A673 (cell line): ENCODE data around the gene BAIAP2. TPM values are rescaled to one million over a fixed set of nuclear protein-coding genes. Genes with fewer than 3 reads are reported as not detected.

Experiments
- BruUV-seq: library from RNA; stranded (reverse); fragments of 400-500 nt; replicated peaks from 2 replicates; lab custom pipeline; 2021; lab: Mats Ljungman, UMichigan
- CTCF ChIA-PET: fragments of 300-600 bp; sonication (Branson Sonifier 250); formaldehyde crosslinking; loops from one replicate; lab custom pipeline; 2022; ENCODE audit warnings: antibody characterized with exemption; lab: Charles Lee
- POLR2A ChIA-PET: fragments of 300-600 bp; sonication (Branson Sonifier 250); formaldehyde crosslinking; loops from one replicate; lab custom pipeline; 2022; ENCODE audit warnings: antibody characterized with exemption; ENCODE audit not compliant: low non-redundant PET; lab: Charles Lee
- DNase-seq: peaks from one replicate; pipeline ENCODE4 v3.0.0-alpha.2; 2015; ENCODE audit warnings: low spot score
- H3K27ac ChIP-seq: fragments of 200-600 bp; sonication (generic); 2 replicates; pipeline ENCODE4 v1.5.1; 2016; ENCODE audit warnings: mixed run types, low read depth, mild to moderate bottlenecking, mixed read lengths, antibody characterized with exemption, low read length; ENCODE audit not compliant: poor library complexity, severe bottlenecking
- H3K27me3 ChIP-seq: fragments of 200-600 bp; sonication (generic); replicated peaks from 2 replicates; pipeline ENCODE4 v1.6.1; 2017; ENCODE audit warnings: mixed run types, low read depth, mild to moderate bottlenecking, mixed read lengths, antibody characterized with exemption, low read length; ENCODE audit not compliant: insufficient read depth, poor library complexity
- H3K36me3 ChIP-seq: fragments of 200-600 bp; sonication (generic); 2 replicates; pipeline ENCODE4 v1.6.1; 2016; ENCODE audit warnings: mixed run types, mild to moderate bottlenecking, mixed read lengths, antibody characterized with exemption, low read length; ENCODE audit not compliant: insufficient read depth, poor library complexity, severe bottlenecking
- H3K4me1 ChIP-seq: fragments of 200-600 bp; sonication (generic); 2 replicates; pipeline ENCODE4 v1.6.1; 2017; ENCODE audit warnings: mixed run types, mild to moderate bottlenecking, mixed read lengths, antibody characterized with exemption, low read length; ENCODE audit not compliant: insufficient read depth, poor library complexity, severe bottlenecking
- H3K4me3 ChIP-seq: fragments of 200-600 bp; sonication (generic); 2 replicates; pipeline ENCODE4 v1.5.1; 2016; ENCODE audit warnings: low read depth, mixed run types, mild to moderate bottlenecking, mixed read lengths, low read length; ENCODE audit not compliant: poor library complexity, severe bottlenecking
- H3K9me3 ChIP-seq: fragments of 200-600 bp; sonication (generic); 2 replicates; pipeline ENCODE4 v1.6.1; 2016; ENCODE audit warnings: mixed run types, low read depth, mild to moderate bottlenecking, mixed read lengths, antibody characterized with exemption, low read length; ENCODE audit not compliant: poor library complexity, severe bottlenecking
- CTCF ChIP-seq: fragments of 300-800, 200-600 bp; sonication (generic); conservative IDR thresholded peaks from 2 replicates; pipeline ENCODE4 v1.5.1; 2017; ENCODE audit warnings: low read depth, mild to moderate bottlenecking, antibody characterized with exemption, low read length, moderate library complexity, mixed read lengths
- EZH2 ChIP-seq: fragments of 200-600 bp; sonication (generic); IDR thresholded peaks from 2 replicates; pipeline ENCODE4 v1.6.1; 2017; ENCODE audit warnings: borderline replicate concordance, low read depth, mild to moderate bottlenecking, mixed read lengths, antibody characterized with exemption, low read length; ENCODE audit not compliant: poor library complexity, severe bottlenecking
- intact Hi-C: fragments of 100-400 bp; cut with micrococcal nuclease; formaldehyde crosslinking; loops from one replicate; pipeline ENCODE4 v1.10.0; 2022; ENCODE audit not compliant: unreplicated experiment
- total RNA-seq: library from RNA; stranded (reverse); gene quantifications from 2 replicates; pipeline ENCODE4 v1.2.3, GENCODE V29; 2021

BAIAP2 gene
- total RNA-seq, 1 experiment from 2014 or later: 51.6 TPM

DNA sequence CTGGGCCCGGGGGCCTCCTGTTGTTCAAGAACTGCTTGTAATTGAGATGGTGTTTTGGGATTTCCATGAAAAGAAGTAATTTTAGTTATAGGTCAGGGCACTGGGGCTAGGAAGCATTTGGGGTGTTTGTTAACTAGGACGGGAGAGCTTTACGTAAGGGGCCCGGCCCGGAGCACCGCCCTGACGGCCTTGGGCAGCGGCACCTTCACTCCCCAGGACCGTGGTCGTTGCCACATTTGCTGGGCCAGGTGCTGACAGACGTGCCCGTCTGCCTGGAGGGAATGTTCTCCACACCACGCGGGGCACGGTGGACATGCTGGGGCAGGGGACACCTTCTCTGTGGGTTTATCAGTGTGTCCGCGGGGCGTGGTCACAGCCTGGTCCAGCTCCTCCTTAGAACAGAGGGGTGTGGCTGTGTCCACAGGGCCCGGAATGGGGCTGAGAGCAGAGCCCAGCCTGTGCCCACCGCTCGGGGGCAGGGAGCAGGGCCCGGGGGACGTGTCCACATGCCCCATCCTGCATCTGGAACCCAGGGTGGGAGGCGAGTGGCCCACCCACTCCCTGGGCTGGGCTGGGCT lies 57.7 kb downstream of the BAIAP2 start:
- Histone ChIP-seq H3K27ac (peak overlapping the region; percentile 37), H3K9me3 (no peaks in the 10 kb centered on the region), H3K4me1 (peaks cover 53% of the 10 kb centered on the region), H3K4me3 (no peak overlapping the region), H3K27me3 (no peaks in the 10 kb centered on the region), H3K36me3 (no peaks in the 10 kb centered on the region)
- no peak for DNase-seq
- CTCF ChIA-PET: no interaction called here
- POLR2A ChIA-PET: no interaction called here
- TF ChIP-seq CTCF: no peak
- no peak for TF ChIP-seq EZH2
- BruUV-seq: no TSS peak
- intact Hi-C loops: no loop called here

- no TSS peak for BruUV-seq
- CTCF ChIA-PET: interaction anchor here (2.3 kb wide), 1 partner anchor 70 kb away, joined by 9 read pairs; no protein-coding TSS in a partner anchor
- intact Hi-C loops: no loop called here
- Histone ChIP-seq H3K4me3 (no peak overlapping the region), H3K36me3 (no peaks in the 10 kb centered on the region), H3K27me3 (no peaks in the 10 kb centered on the region), H3K9me3 (no peaks in the 10 kb centered on the region), H3K4me1 (peaks cover 59% of the 10 kb centered on the region), H3K27ac (peak overlapping the region; percentile 79)
- POLR2A ChIA-PET: no interaction called here
- no peak for DNase-seq
- no peak for TF ChIP-seq CTCF
- TF ChIP-seq EZH2: no peak
These were observed 58.9 kb downstream of the BAIAP2 start for GRCh38 chr17:81093619-81094508.

DNA sequence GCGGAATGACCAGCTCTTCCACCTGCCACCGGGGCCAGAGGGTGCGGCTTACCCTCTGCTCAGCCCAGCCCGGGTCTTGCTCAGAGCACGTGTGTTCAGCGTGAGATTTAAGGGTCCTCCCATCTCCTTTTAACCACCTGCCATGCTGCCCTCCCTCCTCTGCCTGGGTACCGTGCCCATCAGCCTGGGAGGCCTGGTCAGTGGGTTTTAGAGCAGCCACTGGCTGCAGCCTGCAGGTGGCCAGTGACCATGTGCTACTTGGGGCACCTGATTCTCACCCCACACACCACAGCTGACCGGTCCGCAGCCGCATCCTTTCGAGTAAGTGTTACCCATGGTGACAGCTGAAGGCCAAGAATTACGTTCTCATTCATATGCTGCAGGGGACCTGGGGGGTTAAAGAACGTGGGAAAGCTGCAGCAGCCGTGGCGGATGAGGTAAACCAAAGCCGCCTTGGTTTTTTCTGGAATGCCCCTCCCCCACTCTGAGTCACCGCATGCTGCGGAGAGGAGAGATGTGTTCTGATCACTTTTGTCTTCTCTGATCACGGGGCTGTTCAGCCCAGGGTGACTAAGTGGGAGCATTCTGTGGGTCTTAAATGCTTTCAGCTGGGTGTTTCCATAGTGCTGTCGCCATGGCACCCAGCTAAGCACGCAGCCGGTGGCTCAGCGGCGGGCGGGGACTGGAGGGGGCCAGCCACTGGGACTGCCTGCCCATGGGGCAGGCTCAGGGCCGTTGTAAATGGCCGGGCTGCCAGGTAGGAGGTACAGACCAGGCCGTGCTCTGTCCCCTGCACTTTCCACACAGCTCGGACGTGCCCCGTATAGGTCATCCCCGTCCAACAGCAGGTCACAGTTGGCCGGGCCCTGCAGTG lies 59.8 kb downstream of the BAIAP2 start:
- H3K27ac ChIP-seq: peak overlapping the region; percentile 79
- no peaks in the 10 kb centered on the region for H3K9me3 ChIP-seq
- ChIA-PET CTCF (interaction anchor here (1.0 to 2.3 kb wide), 2 partner anchors 30 to 71 kb away, joined by 4 to 9 read pairs; no protein-coding TSS in a partner anchor), POLR2A (no interaction called here)
- BruUV-seq: no TSS peak
- TF ChIP-seq EZH2: no peak
- no peak for TF ChIP-seq CTCF
- intact Hi-C loops: loop anchor here (5.0 kb wide), 1 partner anchor 57 kb away; the partner anchor contains the start of gene BAIAP2
- no peaks in the 10 kb centered on the region for H3K27me3 ChIP-seq
- no peak overlapping the region for H3K4me3 ChIP-seq
- no peaks in the 10 kb centered on the region for H3K36me3 ChIP-seq
- peaks cover 57% of the 10 kb centered on the region for H3K4me1 ChIP-seq
- peak; percentile 97 for DNase-seq
